ENCODE measurements around the gene MEI1. TPM values are rescaled to one million over a fixed set of nuclear protein-coding genes. Genes with fewer than 3 reads are reported as not detected.

The MEI1 gene
- total and polyA plus RNA-seq, 4 donors = 0.33 to 1.3 (median 0.72) TPM

- H3K27me3 ChIP-seq (ENCODE audit: control insufficient read depth in 4 of 4, insufficient read depth in 4 of 4, low read length in 3 of 4) = no peaks in the 10 kb centered on the region
- no peak overlapping the region for H3K9ac ChIP-seq (ENCODE audit: low read depth in 1 of 2, low read length in 2 of 2)
- no peak for DNase-seq (ENCODE audit: low spot score)
Measured at GRCh38 chr22:41826021-41826420, 126.7 kb downstream of the MEI1 start.

GRCh38 chr22:41826430-41827383, 127.4 kb downstream of the MEI1 start:
- Histone ChIP-seq H3K36me3 (ENCODE audit: control insufficient read depth in 4 of 4, insufficient read depth in 3 of 4, low read depth in 1 of 4, low read length in 3 of 4) (no peaks in the 10 kb centered on the region), H3K4me1 (ENCODE audit: control insufficient read depth in 4 of 4, insufficient read depth in 4 of 4, low read length in 3 of 4) (no peaks in the 10 kb centered on the region), H3K27me3 (ENCODE audit: control insufficient read depth in 4 of 4, insufficient read depth in 4 of 4, low read length in 3 of 4) (no peaks in the 10 kb centered on the region), H3K27ac (ENCODE audit: low read depth in 1 of 2, low read length in 2 of 2) (no peak overlapping the region), H3K9me3 (ENCODE audit: control insufficient read depth in 4 of 4, low read length in 3 of 4) (no peaks in the 10 kb centered on the region), H3K9ac (ENCODE audit: low read depth in 1 of 2, low read length in 2 of 2) (no peak overlapping the region), H3K4me3 (ENCODE audit: low read depth in 1 of 3, low read length in 3 of 3) (no peak overlapping the region)
- WGBS = 82% methylated on average over 11 of the region's 11 CpGs
- DNase-seq (ENCODE audit: low spot score) = no peak
- no peak for TF ChIP-seq REST (IDR thresholded peaks at IDR 0.05)
- TF ChIP-seq NR2F2 (IDR thresholded peaks at IDR 0.05) = no peak
- no peak for TF ChIP-seq RXRA (IDR thresholded peaks at IDR 0.05)
- TF ChIP-seq EGR1 (IDR thresholded peaks at IDR 0.05; ENCODE audit: low read depth in 2 of 2) = no peak
- no peak for TF ChIP-seq CTCF (IDR thresholded peaks at IDR 0.05; ENCODE audit: low read depth, low read length, missing input control)
- TF ChIP-seq SP1 (IDR thresholded peaks at IDR 0.05) = no peak
- no peak for TF ChIP-seq FOXA1 (IDR thresholded peaks at IDR 0.05)

More at GRCh38 chr22:41826021-41826420, 126.7 kb downstream of the MEI1 start:
- H3K9me3 ChIP-seq (ENCODE audit: control insufficient read depth in 4 of 4, low read length in 3 of 4) = no peaks in the 10 kb centered on the region
- no peaks in the 10 kb centered on the region for H3K36me3 ChIP-seq (ENCODE audit: control insufficient read depth in 4 of 4, insufficient read depth in 3 of 4, low read depth in 1 of 4, low read length in 3 of 4)
- no peaks in the 10 kb centered on the region for H3K4me1 ChIP-seq (ENCODE audit: control insufficient read depth in 4 of 4, insufficient read depth in 4 of 4, low read length in 3 of 4)
- no peak overlapping the region for H3K27ac ChIP-seq (ENCODE audit: low read depth in 1 of 2, low read length in 2 of 2)
- 82% methylated on average over 3 of the region's 3 CpGs for WGBS
- TF ChIP-seq TAF1 (conservative IDR thresholded peaks at IDR 0.05) (no peak), FOXA2 (IDR thresholded peaks at IDR 0.05) (no peak)
- no peak overlapping the region for H3K4me3 ChIP-seq (ENCODE audit: low read depth in 1 of 3, low read length in 3 of 3)

- Histone ChIP-seq H3K9me3 (ENCODE audit: control insufficient read depth in 4 of 4, low read length in 3 of 4) (no peaks in the 10 kb centered on the region), H3K27me3 (ENCODE audit: control insufficient read depth in 4 of 4, insufficient read depth in 4 of 4, low read length in 3 of 4) (no peaks in the 10 kb centered on the region), H3K36me3 (ENCODE audit: control insufficient read depth in 4 of 4, insufficient read depth in 3 of 4, low read depth in 1 of 4, low read length in 3 of 4) (no peaks in the 10 kb centered on the region), H3K27ac (ENCODE audit: low read depth in 1 of 2, low read length in 2 of 2) (no peak overlapping the region), H3K4me1 (ENCODE audit: control insufficient read depth in 4 of 4, insufficient read depth in 4 of 4, low read length in 3 of 4) (peaks cover 0 to 5% (median 0%) of the 10 kb centered on the region in 4 donors), H3K9ac (ENCODE audit: low read depth in 1 of 2, low read length in 2 of 2) (no peak overlapping the region), H3K4me3 (ENCODE audit: low read depth in 1 of 3, low read length in 3 of 3) (no peak overlapping the region)
- no peak for DNase-seq (ENCODE audit: low spot score)
- 87% methylated on average over 6 of the region's 6 CpGs for WGBS
- TF ChIP-seq GABPA (IDR thresholded peaks at IDR 0.05 in 1 of 2, conservative IDR thresholded peaks at IDR 0.05 in 1 of 2) = no peak
- TF ChIP-seq JUND (IDR thresholded peaks at IDR 0.05) = no peak
- no peak for TF ChIP-seq NR2F2 (IDR thresholded peaks at IDR 0.05)
- no peak for TF ChIP-seq FOXA1 (IDR thresholded peaks at IDR 0.05)
- no peak for TF ChIP-seq TAF1 (conservative IDR thresholded peaks at IDR 0.05)
Measured at GRCh38 chr22:41827671-41828070, 128.4 kb downstream of the MEI1 start.

All from liver (tissue), 9 donors.